Fibroblast of mammary gland (primary cell): ENCODE measurements around the gene PLIN1.

Source experiments
- DNase-seq: peaks from one replicate; pipeline ENCODE4 v3.0.0-alpha.2; 2010; ENCODE audit warnings: low read depth
- H3K4me3 ChIP-seq: 2 replicates; pipeline ENCODE4 v1.5.1; 2011; ENCODE audit warnings: low read depth, mild to moderate bottlenecking, low read length, moderate library complexity; ENCODE audit not compliant: control insufficient read depth
- TF ChIP-seq, protein P1 (sequence below): conservative IDR thresholded peaks from 2 replicates; pipeline ENCODE4 v1.5.1; 2011; ENCODE audit warnings: low read depth, low read length, inconsistent platforms; ENCODE audit not compliant: control insufficient read depth, insufficient read depth

PLIN1 gene

DNA sequence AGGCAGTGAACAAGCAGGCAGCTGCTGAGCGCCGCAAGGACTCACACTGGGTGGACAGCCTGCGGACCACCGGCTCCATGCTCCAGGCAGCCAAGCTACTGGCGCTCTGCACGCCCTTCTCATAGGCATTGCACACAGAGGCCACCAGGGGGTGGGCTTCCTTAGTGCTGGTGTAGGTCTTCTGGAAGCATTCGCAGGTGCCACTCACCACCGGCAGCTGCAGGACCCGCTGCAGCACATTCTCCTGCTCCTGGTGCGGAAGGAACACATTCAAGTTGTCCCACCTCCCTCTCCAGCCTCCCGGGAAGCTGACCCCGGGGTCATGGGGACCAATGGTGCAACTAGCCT lies 6.0 kb downstream of the PLIN1 start:
- TF ChIP-seq, protein P1, sequence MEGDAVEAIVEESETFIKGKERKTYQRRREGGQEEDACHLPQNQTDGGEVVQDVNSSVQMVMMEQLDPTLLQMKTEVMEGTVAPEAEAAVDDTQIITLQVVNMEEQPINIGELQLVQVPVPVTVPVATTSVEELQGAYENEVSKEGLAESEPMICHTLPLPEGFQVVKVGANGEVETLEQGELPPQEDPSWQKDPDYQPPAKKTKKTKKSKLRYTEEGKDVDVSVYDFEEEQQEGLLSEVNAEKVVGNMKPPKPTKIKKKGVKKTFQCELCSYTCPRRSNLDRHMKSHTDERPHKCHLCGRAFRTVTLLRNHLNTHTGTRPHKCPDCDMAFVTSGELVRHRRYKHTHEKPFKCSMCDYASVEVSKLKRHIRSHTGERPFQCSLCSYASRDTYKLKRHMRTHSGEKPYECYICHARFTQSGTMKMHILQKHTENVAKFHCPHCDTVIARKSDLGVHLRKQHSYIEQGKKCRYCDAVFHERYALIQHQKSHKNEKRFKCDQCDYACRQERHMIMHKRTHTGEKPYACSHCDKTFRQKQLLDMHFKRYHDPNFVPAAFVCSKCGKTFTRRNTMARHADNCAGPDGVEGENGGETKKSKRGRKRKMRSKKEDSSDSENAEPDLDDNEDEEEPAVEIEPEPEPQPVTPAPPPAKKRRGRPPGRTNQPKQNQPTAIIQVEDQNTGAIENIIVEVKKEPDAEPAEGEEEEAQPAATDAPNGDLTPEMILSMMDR = peak; percentile 38
- DNase-seq = no peak
- no peak overlapping the region for H3K4me3 ChIP-seq

DNA sequence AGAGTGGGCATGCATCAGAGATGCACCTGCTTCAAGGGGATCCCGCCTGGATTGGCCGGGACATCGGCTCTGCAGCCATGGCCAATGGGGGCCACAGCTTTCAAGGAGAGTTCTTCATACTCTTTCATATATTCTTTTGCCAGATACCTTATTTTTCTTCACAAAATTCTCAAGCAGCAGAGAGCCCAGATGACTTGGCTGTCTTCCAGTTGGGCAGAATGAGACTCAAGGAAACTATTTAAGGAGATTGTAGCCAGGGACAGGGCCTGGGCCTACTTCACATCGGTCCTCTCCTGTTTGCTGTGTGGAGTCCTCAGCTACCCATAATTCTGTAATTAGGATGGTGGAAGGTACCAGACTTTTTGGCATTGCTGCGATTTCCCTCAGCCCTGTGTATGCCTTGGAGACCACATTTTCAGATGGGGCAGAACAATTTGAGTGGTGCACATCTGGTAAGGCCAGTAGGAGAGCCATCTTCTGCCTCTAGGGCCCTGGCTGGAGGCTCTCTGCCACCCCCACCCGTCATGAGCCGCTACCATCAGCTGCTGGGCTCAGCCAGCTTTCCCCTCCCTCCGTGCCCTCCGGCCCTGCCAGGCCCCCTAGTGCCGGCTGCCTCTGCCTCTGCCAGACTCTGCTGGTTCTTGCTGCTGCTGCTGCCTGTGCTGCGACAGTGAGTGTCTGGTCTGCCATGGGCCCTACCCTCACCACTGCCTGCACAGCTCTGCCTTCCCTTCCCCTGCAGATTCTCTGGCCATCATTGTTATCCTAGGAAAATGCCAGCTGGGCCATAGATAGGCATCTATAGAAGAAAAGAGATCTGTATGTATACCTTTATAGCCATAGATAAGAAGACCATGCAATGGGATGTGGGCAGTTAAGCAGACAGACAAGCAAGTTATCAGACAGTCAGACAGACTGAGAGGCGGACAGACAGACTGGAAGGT lies 6.7 kb downstream of the PLIN1 start:
- DNase-seq = peak; percentile 38
- TF ChIP-seq, protein P1 = no peak
- no peak overlapping the region for H3K4me3 ChIP-seq

DNA sequence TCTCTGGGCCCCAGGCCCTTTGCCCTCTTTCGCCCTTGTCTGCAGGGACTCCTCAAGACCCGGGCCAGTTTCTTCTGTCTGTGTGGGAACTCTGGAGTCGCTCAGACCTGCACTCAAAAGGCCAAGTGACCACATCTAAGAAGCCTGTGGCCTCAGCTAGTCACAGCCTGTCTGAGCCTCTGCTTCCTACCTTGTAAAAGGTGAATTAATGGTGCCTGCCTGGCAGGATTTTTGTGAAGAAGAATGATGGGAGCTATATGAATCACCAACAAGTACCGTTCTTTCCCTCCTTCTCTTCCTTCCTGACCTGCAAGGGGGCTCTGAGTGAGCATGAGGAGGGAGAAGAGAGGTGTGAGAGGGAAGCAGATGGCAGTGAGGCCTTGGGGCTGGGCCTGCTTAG lies 7.5 kb downstream of the PLIN1 start:
- DNase-seq = no peak
- no peak overlapping the region for H3K4me3 ChIP-seq
- TF ChIP-seq, protein P1 = no peak

DNA sequence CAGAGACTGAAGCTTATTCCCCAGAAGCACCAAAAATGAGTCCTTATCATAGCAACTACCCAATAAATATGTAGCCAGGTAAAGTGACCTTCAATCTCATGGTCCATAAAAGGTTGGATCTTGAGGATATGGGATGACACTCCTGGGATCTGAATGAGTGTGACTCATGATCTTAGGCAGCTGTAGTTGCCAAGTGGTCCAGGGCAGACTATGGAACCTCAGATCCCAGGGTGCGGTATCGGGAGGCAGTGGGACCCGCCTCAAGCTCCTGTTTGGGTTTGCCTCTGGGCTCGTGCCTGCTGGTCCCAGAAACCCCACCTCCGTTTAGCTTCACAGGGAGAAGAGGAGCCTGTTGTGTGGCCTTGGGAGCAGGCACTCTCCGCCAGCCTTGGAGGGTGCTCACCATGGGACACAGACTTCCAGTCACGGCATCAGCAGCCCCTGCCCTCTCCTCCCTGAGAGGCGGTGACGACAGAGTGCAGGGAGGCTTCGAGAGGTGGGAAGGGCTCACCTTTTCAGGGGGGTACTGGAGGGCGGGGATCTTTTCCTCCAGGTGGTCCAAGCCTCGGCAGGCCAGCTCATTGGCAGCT lies 8.1 kb downstream of the PLIN1 start:
- no peak for DNase-seq
- TF ChIP-seq, protein P1 = no peak
- H3K4me3 ChIP-seq = no peak overlapping the region

DNA sequence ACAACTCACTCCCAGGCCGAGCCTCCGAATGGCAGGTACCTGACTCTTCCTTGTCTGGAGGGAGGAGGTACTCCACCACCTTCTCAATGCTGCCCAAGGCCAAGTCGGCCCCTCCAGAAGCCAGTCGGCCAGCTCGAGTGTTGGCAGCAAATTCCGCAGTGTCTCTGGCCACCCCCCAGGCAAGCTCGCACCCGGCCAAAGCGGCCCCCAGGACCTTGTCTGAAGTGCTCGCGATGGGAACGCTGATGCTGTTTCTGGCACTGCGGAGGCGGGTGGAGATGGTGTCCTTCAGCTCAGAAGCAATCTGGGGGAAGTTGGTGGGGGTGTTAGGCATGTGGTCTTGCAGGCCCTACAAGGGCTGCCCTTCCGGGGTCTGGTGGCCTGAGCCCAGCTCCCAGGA lies 9.2 kb downstream of the PLIN1 start:
- H3K4me3 ChIP-seq = no peak overlapping the region
- TF ChIP-seq, protein P1 = no peak

DNA sequence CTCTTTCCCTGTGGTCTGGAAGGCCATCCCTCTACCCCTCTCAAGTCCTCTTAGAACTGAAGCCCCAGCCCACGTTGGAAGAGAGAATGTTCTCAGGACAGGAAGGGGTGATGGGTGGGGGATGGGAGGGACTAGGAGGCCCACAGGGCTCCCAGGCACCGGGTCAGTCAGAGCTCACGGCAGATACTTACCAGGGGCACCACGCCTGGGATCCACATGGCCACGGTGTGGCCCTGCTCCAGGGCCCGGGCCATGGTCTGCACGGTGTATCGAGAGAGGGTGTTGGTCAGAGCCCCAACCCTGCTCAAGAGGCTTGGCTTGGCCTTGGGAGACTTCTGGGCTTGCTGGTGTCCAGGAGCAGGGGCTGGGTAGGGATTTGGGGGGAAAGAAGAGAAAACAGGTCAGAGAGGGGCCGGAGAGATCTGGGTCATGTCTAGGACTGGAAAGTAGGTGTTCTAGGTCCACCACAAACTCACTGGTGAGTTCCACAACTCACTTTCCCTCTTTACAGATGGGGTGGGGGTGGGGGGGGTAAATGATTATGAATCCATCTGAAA lies 9.8 kb downstream of the PLIN1 start:
- TF ChIP-seq, protein P1 = no peak
- no peak overlapping the region for H3K4me3 ChIP-seq
- DNase-seq = no peak

More for the DNA sequence above, 9.2 kb downstream of the PLIN1 start:
- DNase-seq = no peak
